GM06990 (cell line): Measurements from ENCODE around the gene POLN.

Source experiments
- DNase-seq: peaks from one replicate; pipeline ENCODE4 v3.0.0-alpha.2; 2011; ENCODE audit not compliant: insufficient read length; ENCODE audit errors: extremely low read depth
- H3K27me3 ChIP-seq: replicated peaks from 2 replicates; pipeline ENCODE4 v1.6.0; 2011; ENCODE audit warnings: low read length; ENCODE audit not compliant: control insufficient read depth, insufficient read depth
- H3K36me3 ChIP-seq: 2 replicates; pipeline ENCODE4 v1.5.1; 2011; ENCODE audit warnings: low read length; ENCODE audit not compliant: control insufficient read depth, insufficient read depth
- H3K4me3 ChIP-seq: replicated peaks from 2 replicates; pipeline ENCODE4 v1.5.1; 2011; ENCODE audit warnings: low read depth, mild to moderate bottlenecking, control low read depth, low read length
- TF ChIP-seq, protein P1 (sequence below): IDR thresholded peaks from 2 replicates; pipeline ENCODE4 v1.5.1; 2011; ENCODE audit warnings: low read length, control low read depth, mild to moderate bottlenecking, inconsistent platforms; ENCODE audit not compliant: insufficient read depth, poor library complexity, severe bottlenecking

POLN gene

GRCh38 chr4:2256156-2256731, 14.3 kb upstream of the POLN start:
- H3K36me3 ChIP-seq: peaks cover 26% of the 10 kb centered on the region
- H3K4me3 ChIP-seq: no peak overlapping the region
- TF ChIP-seq, protein P1, sequence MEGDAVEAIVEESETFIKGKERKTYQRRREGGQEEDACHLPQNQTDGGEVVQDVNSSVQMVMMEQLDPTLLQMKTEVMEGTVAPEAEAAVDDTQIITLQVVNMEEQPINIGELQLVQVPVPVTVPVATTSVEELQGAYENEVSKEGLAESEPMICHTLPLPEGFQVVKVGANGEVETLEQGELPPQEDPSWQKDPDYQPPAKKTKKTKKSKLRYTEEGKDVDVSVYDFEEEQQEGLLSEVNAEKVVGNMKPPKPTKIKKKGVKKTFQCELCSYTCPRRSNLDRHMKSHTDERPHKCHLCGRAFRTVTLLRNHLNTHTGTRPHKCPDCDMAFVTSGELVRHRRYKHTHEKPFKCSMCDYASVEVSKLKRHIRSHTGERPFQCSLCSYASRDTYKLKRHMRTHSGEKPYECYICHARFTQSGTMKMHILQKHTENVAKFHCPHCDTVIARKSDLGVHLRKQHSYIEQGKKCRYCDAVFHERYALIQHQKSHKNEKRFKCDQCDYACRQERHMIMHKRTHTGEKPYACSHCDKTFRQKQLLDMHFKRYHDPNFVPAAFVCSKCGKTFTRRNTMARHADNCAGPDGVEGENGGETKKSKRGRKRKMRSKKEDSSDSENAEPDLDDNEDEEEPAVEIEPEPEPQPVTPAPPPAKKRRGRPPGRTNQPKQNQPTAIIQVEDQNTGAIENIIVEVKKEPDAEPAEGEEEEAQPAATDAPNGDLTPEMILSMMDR: no peak
- no peaks in the 10 kb centered on the region for H3K27me3 ChIP-seq
- DNase-seq: peak; percentile 6

DNA sequence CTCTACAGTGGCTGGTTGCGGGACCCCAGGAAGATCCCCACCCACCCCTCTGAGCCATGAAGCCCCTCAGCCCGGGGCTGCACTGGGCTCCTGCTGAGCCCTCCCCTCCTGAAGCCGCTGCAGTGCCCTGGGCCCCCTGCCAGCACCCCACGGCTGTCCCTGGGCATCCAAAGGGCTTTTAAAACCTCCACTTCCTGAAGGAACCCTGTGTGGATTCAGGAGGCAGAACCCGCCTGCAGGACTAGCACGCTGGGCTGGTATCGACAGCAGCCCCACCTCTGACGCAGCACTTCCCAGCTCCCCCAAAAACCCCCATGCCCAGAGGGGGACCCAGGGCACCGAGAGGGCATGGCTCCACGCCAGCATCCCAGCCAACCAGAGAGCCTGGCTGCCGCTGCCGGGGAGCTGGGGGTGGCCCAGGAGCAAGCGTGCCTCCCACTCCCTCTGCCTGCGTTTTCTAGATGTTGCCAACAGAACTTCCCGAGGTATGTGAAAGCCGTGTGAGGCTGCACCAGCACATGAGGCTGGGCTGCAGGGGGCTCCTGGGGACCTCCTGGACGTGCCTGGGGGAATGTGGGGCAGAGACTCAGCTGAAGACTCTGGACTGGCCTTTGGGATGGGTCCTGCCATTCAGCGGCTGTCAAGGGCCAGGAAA, 13.7 kb upstream of the POLN start:
- peaks cover 28% of the 10 kb centered on the region for H3K36me3 ChIP-seq
- peak; percentile 4 for DNase-seq
- TF ChIP-seq, protein P1: no peak
- H3K4me3 ChIP-seq: no peak overlapping the region
- H3K27me3 ChIP-seq: no peaks in the 10 kb centered on the region

DNA sequence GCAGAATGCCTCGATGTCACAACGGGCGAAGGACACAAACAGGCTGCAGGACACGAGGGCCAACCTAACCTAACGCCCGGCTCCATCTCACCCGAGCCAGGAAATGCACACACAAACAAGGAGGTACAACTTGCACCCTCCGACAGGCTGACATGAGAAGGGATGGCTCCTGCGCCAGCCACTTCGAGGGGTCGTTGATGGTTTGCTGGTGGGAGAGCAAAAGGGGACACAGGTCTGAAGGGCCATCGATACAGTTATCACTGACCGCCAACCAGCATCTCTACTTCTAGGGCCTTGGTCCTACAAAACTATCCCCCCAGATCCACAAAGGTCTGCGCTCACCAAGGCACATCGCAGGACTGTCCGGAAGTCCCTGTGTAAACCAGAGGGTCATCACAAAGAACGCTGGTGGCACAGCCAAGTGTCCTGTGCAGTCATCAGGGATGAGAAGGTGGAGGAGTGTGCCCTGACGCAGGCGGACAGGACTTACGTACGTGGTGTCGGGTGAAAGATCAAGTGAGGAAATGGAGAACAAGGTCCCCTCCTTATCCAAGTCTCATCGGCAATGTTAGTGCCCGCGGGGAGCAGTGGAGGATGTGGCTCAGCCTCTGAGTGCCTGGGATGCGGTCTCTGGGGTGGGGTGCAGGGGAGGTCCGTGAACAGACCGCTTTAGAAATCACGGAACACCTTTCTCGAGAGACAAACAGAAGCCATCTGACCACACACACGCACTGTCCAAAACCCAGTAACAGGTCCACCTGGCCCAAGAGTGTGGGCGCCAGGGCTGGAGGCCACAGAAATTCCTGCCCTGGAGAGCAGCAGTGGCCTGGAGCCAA, 13.0 kb upstream of the POLN start:
- Histone ChIP-seq H3K4me3 (no peak overlapping the region), H3K36me3 (peaks cover 25% of the 10 kb centered on the region), H3K27me3 (no peaks in the 10 kb centered on the region)
- DNase-seq: peak; percentile 4
- TF ChIP-seq, protein P1: no peak

GRCh38 chr4:2253160-2254084, 11.5 kb upstream of the POLN start:
- H3K4me3 ChIP-seq: no peak overlapping the region
- TF ChIP-seq, protein P1: no peak
- peak; percentile 3 for DNase-seq
- peaks cover 22% of the 10 kb centered on the region for H3K36me3 ChIP-seq
- no peaks in the 10 kb centered on the region for H3K27me3 ChIP-seq

DNA sequence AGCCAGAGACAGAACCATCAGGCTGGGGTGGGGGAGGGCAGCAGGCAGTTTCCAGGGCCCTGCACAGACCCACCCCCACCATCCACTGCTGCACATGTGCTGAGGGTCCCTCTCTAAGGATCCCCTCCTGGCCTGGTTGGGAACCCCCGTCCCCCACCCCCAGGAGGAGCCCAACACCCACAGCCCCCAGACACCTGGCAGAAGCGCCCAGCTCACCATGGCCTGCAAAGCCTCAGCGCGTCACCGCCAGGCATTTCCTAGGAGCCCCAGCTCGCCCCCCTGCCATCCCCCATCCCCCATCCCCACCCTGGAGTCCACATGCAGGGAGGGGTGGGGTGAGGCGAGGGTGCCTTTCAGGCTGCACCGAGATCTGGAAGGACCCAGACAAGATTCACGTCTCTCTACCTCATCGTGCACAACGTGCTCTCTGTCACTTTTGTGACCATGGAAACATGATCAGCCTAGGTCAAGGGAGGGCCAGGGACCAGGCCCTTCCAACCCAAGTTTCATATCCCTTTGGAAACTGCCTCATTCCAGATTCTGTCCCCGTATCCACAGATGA, 10.7 kb upstream of the POLN start:
- peaks cover 26% of the 10 kb centered on the region for H3K36me3 ChIP-seq
- H3K4me3 ChIP-seq: no peak overlapping the region
- DNase-seq: no peak
- TF ChIP-seq, protein P1: no peak
- H3K27me3 ChIP-seq: no peaks in the 10 kb centered on the region
